Glutamatergic neuron (in vitro differentiated cells): ENCODE data around the gene GLB1L. TPM values are rescaled to one million over a fixed set of nuclear protein-coding genes. Genes with fewer than 3 reads are reported as not detected.

Experiments used
- DNase-seq: peaks from one replicate; pipeline ENCODE4 v3.0.0; 2022
- H3K27ac Mint-ChIP-seq: one replicate; pipeline ENCODE4 v1.8.0; 2020; ENCODE audit warnings: mild to moderate bottlenecking, mixed read lengths, inconsistent platforms; ENCODE audit not compliant: unreplicated experiment
- H3K27me3 Mint-ChIP-seq: one replicate; pipeline ENCODE4 v1.8.0; 2020; ENCODE audit warnings: mild to moderate bottlenecking, moderate library complexity, mixed read lengths, inconsistent platforms; ENCODE audit not compliant: unreplicated experiment
- H3K36me3 Mint-ChIP-seq: one replicate; pipeline ENCODE4 v1.8.0; 2020; ENCODE audit warnings: mild to moderate bottlenecking, mixed read lengths, inconsistent platforms; ENCODE audit not compliant: unreplicated experiment
- H3K4me1 Mint-ChIP-seq: one replicate; pipeline ENCODE4 v1.8.0; 2020; ENCODE audit warnings: mild to moderate bottlenecking, low read depth, mixed read lengths, inconsistent platforms; ENCODE audit not compliant: unreplicated experiment
- H3K4me3 Mint-ChIP-seq: one replicate; pipeline ENCODE4 v1.8.0; 2020; ENCODE audit warnings: mild to moderate bottlenecking, mixed read lengths, inconsistent platforms; ENCODE audit not compliant: unreplicated experiment
- H3K9me3 Mint-ChIP-seq: one replicate; pipeline ENCODE4 v1.8.0; 2020; ENCODE audit warnings: mild to moderate bottlenecking, moderate library complexity, mixed read lengths, inconsistent platforms; ENCODE audit not compliant: unreplicated experiment
- CTCF ChIP-seq: fragments of 200-600 bp; sonication (generic); IDR thresholded peaks from one replicate; pipeline ENCODE4 v1.5.0; 2021; ENCODE audit not compliant: partially characterized antibody, unreplicated experiment
- total RNA-seq: library from RNA; stranded (reverse); fragmentation: NEBNext Ultra II Directional; extraction: Animal tissue kit (Norgen Biotek cat#: 25700); gene quantifications from one replicate; pipeline ENCODE4 v1.2.1, GENCODE V29; 2021; ENCODE audit not compliant: unreplicated experiment

The GLB1L gene
- total RNA-seq, 1 donor from 2014 or later: 6.2 TPM

GRCh38 chr2:219210886-219211362, 34.3 kb downstream of the GLB1L start:
- Mint-ChIP-seq H3K4me1 (peaks cover 5% of the 10 kb centered on the region), H3K4me3 (no peak overlapping the region), H3K9me3 (peaks cover 14% of the 10 kb centered on the region), H3K27ac (no peak overlapping the region), H3K27me3 (peaks cover 5% of the 10 kb centered on the region), H3K36me3 (no peaks in the 10 kb centered on the region)
- DNase-seq: no peak
- no peak for TF ChIP-seq CTCF

- Mint-ChIP-seq H3K4me3 (no peak overlapping the region), H3K36me3 (no peaks in the 10 kb centered on the region), H3K4me1 (peaks cover 5% of the 10 kb centered on the region), H3K27me3 (peaks cover 5% of the 10 kb centered on the region), H3K27ac (no peak overlapping the region), H3K9me3 (peaks cover 16% of the 10 kb centered on the region)
- no peak for DNase-seq
- TF ChIP-seq CTCF: no peak
Measured at GRCh38 chr2:219210196-219210885, 34.9 kb downstream of the GLB1L start.

- H3K4me3 Mint-ChIP-seq: no peak overlapping the region
- no peaks in the 10 kb centered on the region for H3K36me3 Mint-ChIP-seq
- peaks cover 14% of the 10 kb centered on the region for H3K9me3 Mint-ChIP-seq
- H3K27me3 Mint-ChIP-seq: peaks cover 5% of the 10 kb centered on the region
- no peak overlapping the region for H3K27ac Mint-ChIP-seq
- no peak for DNase-seq
- H3K4me1 Mint-ChIP-seq: peaks cover 5% of the 10 kb centered on the region
- no peak for TF ChIP-seq CTCF
Measured at GRCh38 chr2:219209236-219210195, 35.7 kb downstream of the GLB1L start.

- peak overlapping the region; percentile 0 for H3K27ac Mint-ChIP-seq
- H3K36me3 Mint-ChIP-seq: no peaks in the 10 kb centered on the region
- H3K4me1 Mint-ChIP-seq: peaks cover 5% of the 10 kb centered on the region
- no peak for DNase-seq
- H3K9me3 Mint-ChIP-seq: peaks cover 14% of the 10 kb centered on the region
- H3K27me3 Mint-ChIP-seq: no peaks in the 10 kb centered on the region
- TF ChIP-seq CTCF: no peak
- peak overlapping the region; percentile 89 for H3K4me3 Mint-ChIP-seq
Measured at GRCh38 chr2:219207884-219208740, 37.1 kb downstream of the GLB1L start.
